HG03175 (cell line): ENCODE results near the gene CYP27B1.

ENCODE experiments used
- ATAC-seq: cut with Tn5 transposase; IDR thresholded peaks from one replicate; pipeline ENCODE4 v1.9.1; 2021; ENCODE audit warnings: mild to moderate bottlenecking, moderate library complexity; ENCODE audit not compliant: unreplicated experiment

The CYP27B1 gene

GRCh38 chr12:57767876-57768275 lies 998 bp upstream of the CYP27B1 start:
- ATAC-seq = no peak

DNA sequence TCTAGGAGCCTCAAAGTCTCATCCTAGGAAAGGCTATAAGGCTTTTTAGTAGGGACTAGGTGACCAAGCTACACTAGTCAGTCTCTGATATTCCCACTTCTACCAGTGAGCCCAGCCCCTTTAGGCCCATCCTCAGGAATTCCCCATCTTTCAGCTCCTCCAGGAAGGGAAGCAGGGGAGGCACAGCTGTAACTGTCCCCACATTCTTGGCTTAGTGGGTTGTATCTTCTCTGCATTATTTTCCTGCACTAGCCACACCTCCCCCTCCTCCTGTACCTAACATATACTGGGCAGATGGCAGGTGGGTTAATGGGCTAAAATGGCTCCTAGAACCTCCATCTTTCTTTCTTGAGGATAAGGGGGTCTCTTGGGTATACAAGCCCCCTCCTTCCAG lies 424 bp upstream of the CYP27B1 start:
- ATAC-seq = no peak

- no peak for ATAC-seq
Observed at GRCh38 chr12:57765698-57766463, 997 bp downstream of the CYP27B1 start.

DNA sequence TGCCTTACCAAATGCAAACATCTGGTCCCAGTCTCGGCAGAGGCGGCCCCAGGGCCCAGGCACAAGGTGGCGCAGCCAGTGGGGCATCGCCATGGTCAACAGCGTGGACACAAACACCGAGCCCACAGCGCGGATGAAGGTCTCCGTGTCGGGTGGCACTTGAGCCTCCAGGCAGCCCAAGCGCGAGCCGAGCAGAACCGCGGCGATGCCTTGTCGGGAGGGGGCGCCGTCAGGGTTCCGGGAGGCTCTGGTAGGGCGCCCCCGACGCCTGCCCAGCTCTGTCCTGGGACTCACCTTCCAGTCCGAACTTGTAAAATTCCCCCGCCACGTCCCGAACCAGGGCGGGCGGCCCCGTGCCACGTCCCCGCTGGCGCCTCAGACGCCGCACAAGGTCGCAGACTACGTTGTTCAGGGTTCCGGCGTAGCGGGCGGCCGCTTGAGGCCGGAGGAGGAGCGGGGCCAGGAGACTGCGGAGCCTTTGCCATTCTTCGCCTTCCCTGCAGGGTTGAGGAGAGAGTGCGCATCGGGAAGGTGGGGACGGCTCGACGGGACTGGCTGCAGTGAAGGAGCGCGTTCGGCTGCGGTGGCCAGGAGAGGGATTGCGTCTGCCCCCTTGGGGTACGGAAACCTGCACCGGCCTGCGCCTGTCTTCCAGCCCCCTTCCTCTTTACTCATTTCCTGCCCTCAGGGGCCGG lies 1.7 kb downstream of the CYP27B1 start:
- peak; percentile 61 for ATAC-seq

GRCh38 chr12:57764662-57765002 lies 2.2 kb downstream of the CYP27B1 start:
- ATAC-seq = no peak

- no peak for ATAC-seq
Observed at GRCh38 chr12:57763881-57764661, 2.8 kb downstream of the CYP27B1 start.

GRCh38 chr12:57762463-57762862 lies 4.4 kb downstream of the CYP27B1 start:
- no peak for ATAC-seq

- no peak for ATAC-seq
Observed at GRCh38 chr12:57761391-57761998, 5.4 kb downstream of the CYP27B1 start.

DNA sequence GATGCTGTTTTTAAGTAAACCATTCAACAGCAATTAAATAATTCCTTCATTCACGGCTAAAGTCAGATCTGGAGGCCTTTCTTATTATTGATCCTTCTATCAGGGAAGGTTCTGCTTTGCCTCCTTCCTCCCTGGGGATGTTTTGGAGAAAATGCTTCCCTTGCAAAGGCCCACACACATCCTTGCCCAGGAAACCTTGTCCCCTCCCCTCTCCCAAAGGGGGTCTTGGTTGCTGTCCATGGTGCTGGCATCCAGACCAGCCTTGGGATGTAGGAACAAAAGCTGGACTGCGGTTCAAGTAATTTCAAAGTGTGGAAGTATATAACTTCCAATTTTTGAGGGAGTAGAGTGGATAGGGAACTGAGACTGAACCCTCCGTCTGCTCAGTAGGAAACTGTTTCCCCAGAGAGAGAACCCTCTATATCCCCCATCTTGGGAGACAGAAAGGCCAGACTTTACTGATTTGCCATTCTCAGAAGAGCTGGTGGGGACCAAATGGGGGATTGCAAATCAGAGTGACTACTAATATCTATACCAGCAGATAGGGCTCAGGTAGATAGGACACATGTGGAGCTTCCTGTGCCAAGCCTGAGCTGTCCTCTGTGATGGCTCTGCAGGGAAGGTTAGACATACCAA lies 6.4 kb downstream of the CYP27B1 start:
- no peak for ATAC-seq

- no peak for ATAC-seq
Observed at GRCh38 chr12:57759360-57759980, 7.4 kb downstream of the CYP27B1 start.

GRCh38 chr12:57758552-57759359 lies 8.1 kb downstream of the CYP27B1 start:
- ATAC-seq = no peak

- no peak for ATAC-seq
Observed at GRCh38 chr12:57757771-57758170, 9.1 kb downstream of the CYP27B1 start.

- peak; percentile 31 for ATAC-seq
Observed at GRCh38 chr12:57756406-57757341, 10.2 kb downstream of the CYP27B1 start.

DNA sequence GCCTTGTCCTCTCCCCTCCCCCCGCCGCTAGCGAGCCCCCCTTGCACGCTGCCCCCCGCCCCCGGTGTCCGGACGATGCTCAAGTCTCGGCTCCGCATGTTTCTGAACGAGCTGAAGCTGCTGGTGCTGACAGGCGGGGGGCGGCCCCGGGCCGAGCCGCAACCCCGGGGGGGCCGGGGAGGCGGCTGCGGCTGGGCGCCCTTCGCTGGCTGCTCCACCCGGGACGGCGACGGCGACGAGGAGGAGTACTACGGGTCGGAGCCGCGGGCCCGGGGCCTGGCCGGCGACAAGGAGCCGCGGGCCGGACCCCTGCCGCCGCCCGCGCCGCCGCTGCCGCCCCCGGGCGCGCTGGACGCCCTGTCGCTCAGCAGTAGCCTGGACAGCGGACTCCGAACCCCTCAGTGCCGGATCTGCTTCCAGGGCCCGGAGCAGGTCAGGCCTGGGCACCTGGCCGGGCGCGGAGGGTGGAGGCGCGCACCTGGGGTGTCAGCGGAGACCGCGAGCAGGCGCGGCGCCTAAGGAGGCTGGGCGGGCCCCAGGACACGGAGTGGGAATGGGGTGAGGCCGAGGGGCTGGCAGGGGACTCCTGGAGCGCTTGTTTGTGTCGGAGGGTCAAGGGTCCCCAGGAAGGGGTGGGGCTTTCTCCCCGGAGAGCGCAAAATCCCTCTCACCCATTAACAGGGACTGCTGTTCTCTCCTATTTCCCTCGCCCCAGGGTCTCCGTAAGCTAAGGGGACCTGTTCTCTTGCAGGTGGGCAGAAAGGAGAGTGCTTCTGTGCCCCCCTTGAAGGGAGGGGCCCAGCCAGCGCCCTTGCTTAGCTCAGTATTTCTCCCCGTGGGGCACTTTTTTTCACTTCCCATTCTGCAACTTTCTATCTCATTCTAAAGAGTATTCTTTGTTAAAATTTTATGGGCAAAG lies 11.2 kb downstream of the CYP27B1 start:
- ATAC-seq = no peak

DNA sequence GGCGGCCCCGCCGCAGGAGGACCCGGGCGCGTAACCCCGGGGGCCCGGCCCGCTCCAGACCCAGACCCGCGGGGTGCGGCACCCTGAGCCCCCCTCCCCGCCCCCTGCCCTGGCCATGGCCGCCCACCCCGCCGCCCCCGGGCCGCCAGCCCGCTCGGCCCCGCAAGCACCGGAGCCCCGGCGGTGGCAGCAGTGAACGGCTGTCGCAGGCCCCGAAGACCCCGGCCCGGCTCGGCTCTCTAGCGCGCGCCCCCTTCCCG lies 11.8 kb downstream of the CYP27B1 start:
- no peak for ATAC-seq

GRCh38 chr12:57754411-57755193 lies 12.3 kb downstream of the CYP27B1 start, which contains the start of gene MARCHF9:
MARCHF9 (plus strand) TSS chr12:57755103; CDS start chr12:57755529, 426 bp downstream.
- ATAC-seq = no peak
